ENCODE data around the gene GALNT9. TPM values are rescaled to one million over a fixed set of nuclear protein-coding genes. Genes with fewer than 3 reads are reported as not detected.

Gene GALNT9
- polyA plus RNA-seq, 1 donor from 2014 or later: 13.5 TPM

DNA sequence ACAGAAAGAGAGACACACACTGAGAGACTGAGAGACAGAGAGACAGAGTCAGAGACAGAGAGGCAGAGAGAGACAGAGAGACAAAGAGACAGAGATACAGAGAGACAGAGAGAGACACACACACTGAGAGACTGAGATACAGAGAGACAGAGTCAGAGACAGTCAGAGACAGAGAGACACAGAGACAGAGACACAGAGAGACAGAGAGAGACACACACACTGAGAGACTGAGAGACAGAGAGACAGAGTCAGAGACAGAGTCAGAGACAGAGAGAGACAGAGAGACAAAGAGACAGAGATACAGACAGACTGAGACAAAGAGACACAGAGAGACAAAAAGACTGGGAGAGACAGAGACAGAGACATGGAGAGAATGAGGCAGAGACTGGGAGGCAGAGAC is 90.0 kb downstream of the GALNT9 start:
- no peaks in the 10 kb centered on the region for H3K9me2 ChIP-seq (ENCODE audit: insufficient read depth, low read length)
- H2AFZ ChIP-seq (ENCODE audit: low read depth, low read length): no peak overlapping the region
- H3K36me3 ChIP-seq (ENCODE audit: insufficient read depth, low read length): no peaks in the 10 kb centered on the region
- H3K79me2 ChIP-seq (replicated peaks; ENCODE audit: insufficient read depth, low read length): no peaks in the 10 kb centered on the region
- no peak overlapping the region for H3K4me2 ChIP-seq (ENCODE audit: low read length)
- TF ChIP-seq TAF1 (IDR thresholded peaks at IDR 0.05; ENCODE audit: low read depth) (no peak), RAD21 (conservative IDR thresholded peaks at IDR 0.05) (no peak), POLR2AphosphoS5 (IDR thresholded peaks at IDR 0.05) (no peak), MXI1 (conservative IDR thresholded peaks at IDR 0.05; ENCODE audit: poor library complexity, severe bottlenecking) (no peak), EP300 (conservative IDR thresholded peaks at IDR 0.05; ENCODE audit: poor library complexity, severe bottlenecking) (no peak), EZH2 (IDR thresholded peaks at IDR 0.05; ENCODE audit: borderline replicate concordance, insufficient read depth, low read length, poor library complexity, severe bottlenecking) (no peak)
- TF ChIP-seq, protein P1, sequence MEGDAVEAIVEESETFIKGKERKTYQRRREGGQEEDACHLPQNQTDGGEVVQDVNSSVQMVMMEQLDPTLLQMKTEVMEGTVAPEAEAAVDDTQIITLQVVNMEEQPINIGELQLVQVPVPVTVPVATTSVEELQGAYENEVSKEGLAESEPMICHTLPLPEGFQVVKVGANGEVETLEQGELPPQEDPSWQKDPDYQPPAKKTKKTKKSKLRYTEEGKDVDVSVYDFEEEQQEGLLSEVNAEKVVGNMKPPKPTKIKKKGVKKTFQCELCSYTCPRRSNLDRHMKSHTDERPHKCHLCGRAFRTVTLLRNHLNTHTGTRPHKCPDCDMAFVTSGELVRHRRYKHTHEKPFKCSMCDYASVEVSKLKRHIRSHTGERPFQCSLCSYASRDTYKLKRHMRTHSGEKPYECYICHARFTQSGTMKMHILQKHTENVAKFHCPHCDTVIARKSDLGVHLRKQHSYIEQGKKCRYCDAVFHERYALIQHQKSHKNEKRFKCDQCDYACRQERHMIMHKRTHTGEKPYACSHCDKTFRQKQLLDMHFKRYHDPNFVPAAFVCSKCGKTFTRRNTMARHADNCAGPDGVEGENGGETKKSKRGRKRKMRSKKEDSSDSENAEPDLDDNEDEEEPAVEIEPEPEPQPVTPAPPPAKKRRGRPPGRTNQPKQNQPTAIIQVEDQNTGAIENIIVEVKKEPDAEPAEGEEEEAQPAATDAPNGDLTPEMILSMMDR (IDR thresholded peaks at IDR 0.05; ENCODE audit: poor library complexity, severe bottlenecking): no peak
- no peaks in the 10 kb centered on the region for H3K27me3 ChIP-seq (ENCODE audit: insufficient read depth, low read depth, low read length)
- no peaks in the 10 kb centered on the region for H4K20me1 ChIP-seq (ENCODE audit: insufficient read depth)
- H3K9me3 ChIP-seq (ENCODE audit: low read length): no peaks in the 10 kb centered on the region
- H3F3A ChIP-seq (ENCODE audit: insufficient read depth, low read length, poor library complexity, severe bottlenecking): no peaks in the 10 kb centered on the region
- no peak overlapping the region for H3K9ac ChIP-seq (ENCODE audit: low read length)
- no peak overlapping the region for H3K4me3 ChIP-seq (ENCODE audit: low read length)
- no peak overlapping the region for H3K27ac ChIP-seq (ENCODE audit: low read length)

DNA sequence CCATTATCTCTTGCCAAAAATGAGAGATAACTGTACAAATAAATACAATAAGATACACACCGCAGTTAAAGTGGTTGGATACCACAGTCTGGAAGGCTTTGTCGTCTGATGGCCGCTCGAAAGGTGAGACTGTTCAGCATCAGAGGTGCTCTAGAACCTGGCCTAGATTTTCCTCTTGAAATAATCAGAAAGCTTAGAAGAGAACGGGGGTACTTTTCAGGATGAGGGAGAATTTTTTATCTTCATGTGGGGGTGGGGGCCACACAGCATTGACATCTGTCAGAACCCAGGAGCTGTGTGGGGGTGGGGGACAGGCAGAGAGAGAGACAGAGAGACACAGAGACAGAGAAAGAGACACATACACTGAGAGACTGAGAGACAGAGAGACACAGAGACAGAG is 90.5 kb downstream of the GALNT9 start:
- Histone ChIP-seq H3K27me3 (ENCODE audit: insufficient read depth, low read depth, low read length) (no peaks in the 10 kb centered on the region), H2AFZ (ENCODE audit: low read depth, low read length) (no peak overlapping the region), H3K4me3 (ENCODE audit: low read length) (no peak overlapping the region), H4K20me1 (ENCODE audit: insufficient read depth) (no peaks in the 10 kb centered on the region), H3F3A (ENCODE audit: insufficient read depth, low read length, poor library complexity, severe bottlenecking) (no peaks in the 10 kb centered on the region), H3K27ac (ENCODE audit: low read length) (no peak overlapping the region), H3K36me3 (ENCODE audit: insufficient read depth, low read length) (no peaks in the 10 kb centered on the region), H3K79me2 (replicated peaks; ENCODE audit: insufficient read depth, low read length) (no peaks in the 10 kb centered on the region), H3K9me3 (ENCODE audit: low read length) (no peaks in the 10 kb centered on the region), H3K4me2 (ENCODE audit: low read length) (no peak overlapping the region), H3K9ac (ENCODE audit: low read length) (no peak overlapping the region), H3K9me2 (ENCODE audit: insufficient read depth, low read length) (no peaks in the 10 kb centered on the region)
- TF ChIP-seq, protein P1 (IDR thresholded peaks at IDR 0.05; ENCODE audit: poor library complexity, severe bottlenecking): no peak
- TF ChIP-seq EZH2 (IDR thresholded peaks at IDR 0.05; ENCODE audit: borderline replicate concordance, insufficient read depth, low read length, poor library complexity, severe bottlenecking) (no peak), RAD21 (conservative IDR thresholded peaks at IDR 0.05) (no peak), POLR2AphosphoS5 (IDR thresholded peaks at IDR 0.05) (no peak), SMC3 (conservative IDR thresholded peaks at IDR 0.05; ENCODE audit: poor library complexity) (no peak), MXI1 (conservative IDR thresholded peaks at IDR 0.05; ENCODE audit: poor library complexity, severe bottlenecking) (no peak), TAF1 (IDR thresholded peaks at IDR 0.05; ENCODE audit: low read depth) (no peak), EP300 (conservative IDR thresholded peaks at IDR 0.05; ENCODE audit: poor library complexity, severe bottlenecking) (no peak)
- TF ChIP-seq, protein P2, sequence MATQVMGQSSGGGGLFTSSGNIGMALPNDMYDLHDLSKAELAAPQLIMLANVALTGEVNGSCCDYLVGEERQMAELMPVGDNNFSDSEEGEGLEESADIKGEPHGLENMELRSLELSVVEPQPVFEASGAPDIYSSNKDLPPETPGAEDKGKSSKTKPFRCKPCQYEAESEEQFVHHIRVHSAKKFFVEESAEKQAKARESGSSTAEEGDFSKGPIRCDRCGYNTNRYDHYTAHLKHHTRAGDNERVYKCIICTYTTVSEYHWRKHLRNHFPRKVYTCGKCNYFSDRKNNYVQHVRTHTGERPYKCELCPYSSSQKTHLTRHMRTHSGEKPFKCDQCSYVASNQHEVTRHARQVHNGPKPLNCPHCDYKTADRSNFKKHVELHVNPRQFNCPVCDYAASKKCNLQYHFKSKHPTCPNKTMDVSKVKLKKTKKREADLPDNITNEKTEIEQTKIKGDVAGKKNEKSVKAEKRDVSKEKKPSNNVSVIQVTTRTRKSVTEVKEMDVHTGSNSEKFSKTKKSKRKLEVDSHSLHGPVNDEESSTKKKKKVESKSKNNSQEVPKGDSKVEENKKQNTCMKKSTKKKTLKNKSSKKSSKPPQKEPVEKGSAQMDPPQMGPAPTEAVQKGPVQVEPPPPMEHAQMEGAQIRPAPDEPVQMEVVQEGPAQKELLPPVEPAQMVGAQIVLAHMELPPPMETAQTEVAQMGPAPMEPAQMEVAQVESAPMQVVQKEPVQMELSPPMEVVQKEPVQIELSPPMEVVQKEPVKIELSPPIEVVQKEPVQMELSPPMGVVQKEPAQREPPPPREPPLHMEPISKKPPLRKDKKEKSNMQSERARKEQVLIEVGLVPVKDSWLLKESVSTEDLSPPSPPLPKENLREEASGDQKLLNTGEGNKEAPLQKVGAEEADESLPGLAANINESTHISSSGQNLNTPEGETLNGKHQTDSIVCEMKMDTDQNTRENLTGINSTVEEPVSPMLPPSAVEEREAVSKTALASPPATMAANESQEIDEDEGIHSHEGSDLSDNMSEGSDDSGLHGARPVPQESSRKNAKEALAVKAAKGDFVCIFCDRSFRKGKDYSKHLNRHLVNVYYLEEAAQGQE (IDR thresholded peaks at IDR 0.05; ENCODE audit: borderline replicate concordance): no peak
